Body of pancreas (tissue), 4 donors: Measurements from ENCODE around the gene CFAP157.

Experiments used
- POLR2A ChIP-seq, 3 donors: fragments of 450-650 bp; IDR thresholded peaks; one replicate each; pipeline ENCODE4 v1.6.1; 2016; ENCODE audit warnings: antibody characterized with exemption in 3 of 3, mild to moderate bottlenecking in 2 of 3
- TF ChIP-seq, protein P1 (sequence below), 7 experiments: fragments of 450-650 bp in 4 of 7; fragments of 200-600 bp in 3 of 7; sonication (generic) in 3 of 7; IDR thresholded peaks; one replicate each; pipeline ENCODE4 v1.5.1; 2016 to 2019; ENCODE audit warnings: antibody characterized with exemption in 7 of 7

DNA sequence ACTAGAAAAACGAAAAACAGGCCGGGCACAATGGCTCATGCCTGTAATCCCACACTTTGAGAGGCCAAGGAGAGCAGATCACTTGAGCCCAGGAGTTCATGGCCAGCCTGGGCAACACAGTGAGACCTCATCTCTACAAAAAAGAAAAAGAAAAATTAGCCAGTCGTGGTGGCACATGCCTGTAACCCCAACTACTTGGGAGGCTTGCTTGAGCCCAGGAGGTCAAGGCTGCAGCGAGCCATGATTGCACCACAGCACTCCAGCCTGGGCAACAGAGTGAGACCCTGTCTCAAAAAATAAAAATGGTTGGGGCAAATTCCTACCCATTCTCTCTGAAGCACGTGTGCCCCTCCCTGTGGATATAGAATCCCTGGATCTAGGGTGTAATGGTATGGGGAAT is 8.4 kb upstream of the CFAP157 start:
- TF ChIP-seq POLR2A (IDR thresholded peaks at IDR 0.05), result no peak
- TF ChIP-seq, protein P1, sequence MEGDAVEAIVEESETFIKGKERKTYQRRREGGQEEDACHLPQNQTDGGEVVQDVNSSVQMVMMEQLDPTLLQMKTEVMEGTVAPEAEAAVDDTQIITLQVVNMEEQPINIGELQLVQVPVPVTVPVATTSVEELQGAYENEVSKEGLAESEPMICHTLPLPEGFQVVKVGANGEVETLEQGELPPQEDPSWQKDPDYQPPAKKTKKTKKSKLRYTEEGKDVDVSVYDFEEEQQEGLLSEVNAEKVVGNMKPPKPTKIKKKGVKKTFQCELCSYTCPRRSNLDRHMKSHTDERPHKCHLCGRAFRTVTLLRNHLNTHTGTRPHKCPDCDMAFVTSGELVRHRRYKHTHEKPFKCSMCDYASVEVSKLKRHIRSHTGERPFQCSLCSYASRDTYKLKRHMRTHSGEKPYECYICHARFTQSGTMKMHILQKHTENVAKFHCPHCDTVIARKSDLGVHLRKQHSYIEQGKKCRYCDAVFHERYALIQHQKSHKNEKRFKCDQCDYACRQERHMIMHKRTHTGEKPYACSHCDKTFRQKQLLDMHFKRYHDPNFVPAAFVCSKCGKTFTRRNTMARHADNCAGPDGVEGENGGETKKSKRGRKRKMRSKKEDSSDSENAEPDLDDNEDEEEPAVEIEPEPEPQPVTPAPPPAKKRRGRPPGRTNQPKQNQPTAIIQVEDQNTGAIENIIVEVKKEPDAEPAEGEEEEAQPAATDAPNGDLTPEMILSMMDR (IDR thresholded peaks at IDR 0.05), result no peak
